Raji (cell line): ENCODE data around the gene CD40LG.

Experiments used
- POLR2A ChIP-seq: IDR thresholded peaks from 2 replicates; pipeline ENCODE4 v1.6.1; 2011; ENCODE audit warnings: low read depth, low read length, control low read depth; ENCODE audit not compliant: insufficient read depth

The CD40LG gene

GRCh38 chrX:136636121-136636520, 11.8 kb upstream of the CD40LG start:
- no peak for TF ChIP-seq POLR2A

- no peak for TF ChIP-seq POLR2A
Measured at GRCh38 chrX:136639506-136640176, 8.3 kb upstream of the CD40LG start.

GRCh38 chrX:136643243-136643642, 4.7 kb upstream of the CD40LG start:
- TF ChIP-seq POLR2A = no peak

- TF ChIP-seq POLR2A = no peak
Measured at GRCh38 chrX:136646602-136647239, 1.2 kb upstream of the CD40LG start.

- no peak for TF ChIP-seq POLR2A
Measured at GRCh38 chrX:136650811-136651210, 2.9 kb downstream of the CD40LG start.

- TF ChIP-seq POLR2A = no peak
Measured at GRCh38 chrX:136652822-136653723, 5.1 kb downstream of the CD40LG start.

GRCh38 chrX:136656361-136656964, 8.5 kb downstream of the CD40LG start:
- TF ChIP-seq POLR2A = no peak

GRCh38 chrX:136658151-136658550, 10.2 kb downstream of the CD40LG start:
- no peak for TF ChIP-seq POLR2A

- TF ChIP-seq POLR2A = no peak
Measured at GRCh38 chrX:136659174-136659573, 11.2 kb downstream of the CD40LG start.

GRCh38 chrX:136660896-136661295, 12.9 kb downstream of the CD40LG start:
- no peak for TF ChIP-seq POLR2A

- no peak for TF ChIP-seq POLR2A
Measured at GRCh38 chrX:136662104-136662503, 14.1 kb downstream of the CD40LG start.

GRCh38 chrX:136662976-136663375, 15.0 kb downstream of the CD40LG start:
- no peak for TF ChIP-seq POLR2A

GRCh38 chrX:136665258-136665900, 17.4 kb downstream of the CD40LG start:
- TF ChIP-seq POLR2A = no peak

- TF ChIP-seq POLR2A = no peak
Measured at GRCh38 chrX:136666088-136666487, 18.1 kb downstream of the CD40LG start.
